DOHH2 (cell line): Measurements from ENCODE around the gene ZNF385C.

Experiments used
- CTCF ChIP-seq: fragments of 200-600 bp; sonication (generic); IDR thresholded peaks from one replicate; pipeline ENCODE4 v1.5.1; 2014; ENCODE audit warnings: antibody characterized with exemption, mild to moderate bottlenecking, low read depth, low read length; ENCODE audit not compliant: poor library complexity, severe bottlenecking
- EZH2phosphoT487 ChIP-seq: fragments of 200-600 bp; sonication (generic); IDR thresholded peaks from 2 replicates; pipeline ENCODE4 v1.6.1; 2017; ENCODE audit warnings: borderline replicate concordance, mild to moderate bottlenecking, antibody characterized with exemption, low read length, moderate library complexity, mixed read lengths

GRCh38 chr17:42009170-42009569 lies 89.1 kb downstream of the ZNF385C start:
- TF ChIP-seq CTCF (peak; percentile 37), EZH2phosphoT487 (no peak)
